Breast epithelium (tissue), 4 donors: ENCODE results near the gene PALLD. TPM values are rescaled to one million over a fixed set of nuclear protein-coding genes. Genes with fewer than 3 reads are reported as not detected.

ENCODE experiments used
- DNase-seq, 2 donors: peaks; one replicate each; pipeline ENCODE4 v3.0.0-alpha.2; 2019; ENCODE audit warnings: low spot score in 2 of 2
- H3K27ac ChIP-seq, 2 donors: fragments of 200-600 bp; sonication (generic) in 1 of 2; one replicate each; pipeline ENCODE4 v1.5.1; 2016 to 2019; ENCODE audit warnings: mild to moderate bottlenecking in 1 of 2
- H3K27me3 ChIP-seq, 2 donors: fragments of 200-600 bp; sonication (generic) in 1 of 2; one replicate each; pipeline versions ENCODE4 v1.5.1 to v1.6.0; 2017 to 2019; ENCODE audit warnings: control low read depth in 1 of 2, mild to moderate bottlenecking in 1 of 2
- H3K36me3 ChIP-seq: fragments of 200-600 bp; one replicate; pipeline ENCODE4 v1.5.1; 2019
- H3K4me1 ChIP-seq, 2 donors: fragments of 200-600 bp; sonication (generic); one replicate each; pipeline ENCODE4 v1.5.1; 2016 to 2019; ENCODE audit warnings: control low read depth in 1 of 2
- H3K4me3 ChIP-seq, 3 donors: fragments of 200-600 bp; sonication (generic); 1 replicate in 2 of 3; 2 replicates in 1 of 3; pipeline ENCODE4 v1.5.1; 2016 to 2019; ENCODE audit warnings: mild to moderate bottlenecking in 3 of 3, moderate library complexity in 2 of 3
- H3K9me3 ChIP-seq, 2 donors: fragments of 200-600 bp; sonication (generic) in 1 of 2; one replicate each; pipeline ENCODE4 v1.5.1; 2016 to 2019; ENCODE audit warnings: control low read depth in 1 of 2
- POLR2A ChIP-seq: fragments of 450-650 bp; IDR thresholded peaks from one replicate; pipeline ENCODE4 v1.6.1; 2016; ENCODE audit warnings: antibody characterized with exemption, mild to moderate bottlenecking, moderate library complexity
- POLR2AphosphoS5 ChIP-seq, 3 donors: sonication (generic); formaldehyde crosslinking; IDR thresholded peaks; one replicate each; pipeline ENCODE4 v1.6.1; 2017; ENCODE audit warnings: antibody characterized with exemption in 3 of 3
- intact Hi-C: fragments of 100-400 bp; cut with DNase I; formaldehyde crosslinking; loops from one replicate; pipeline ENCODE4 v1.15.1; 2023; ENCODE audit warnings: low total_unique reads
- total RNA-seq, 3 donors: library from RNA; depleted of rRNA; stranded (reverse); fragments of >200 nt; gene quantifications; one replicate each; pipeline ENCODE4 v1.1.0, GENCODE V29; 2016
- TF ChIP-seq, protein P1 (sequence below), 3 donors: fragments of 450-650 bp; IDR thresholded peaks; one replicate each; pipeline ENCODE4 v1.5.1; 2016 to 2017; ENCODE audit warnings: antibody characterized with exemption in 3 of 3, mild to moderate bottlenecking in 3 of 3, moderate library complexity in 3 of 3

Gene PALLD
- total RNA-seq, 3 donors from 2014 or later: 96.0 to 186 (median 174) TPM

GRCh38 chr4:168781341-168781740, 284.5 kb downstream of the PALLD start:
- DNase-seq: no peak
- H3K36me3 ChIP-seq: no peaks in the 10 kb centered on the region
- TF ChIP-seq POLR2A (no peak), POLR2AphosphoS5 (IDR thresholded peaks at IDR 0.05) (no peak)
- TF ChIP-seq, protein P1, sequence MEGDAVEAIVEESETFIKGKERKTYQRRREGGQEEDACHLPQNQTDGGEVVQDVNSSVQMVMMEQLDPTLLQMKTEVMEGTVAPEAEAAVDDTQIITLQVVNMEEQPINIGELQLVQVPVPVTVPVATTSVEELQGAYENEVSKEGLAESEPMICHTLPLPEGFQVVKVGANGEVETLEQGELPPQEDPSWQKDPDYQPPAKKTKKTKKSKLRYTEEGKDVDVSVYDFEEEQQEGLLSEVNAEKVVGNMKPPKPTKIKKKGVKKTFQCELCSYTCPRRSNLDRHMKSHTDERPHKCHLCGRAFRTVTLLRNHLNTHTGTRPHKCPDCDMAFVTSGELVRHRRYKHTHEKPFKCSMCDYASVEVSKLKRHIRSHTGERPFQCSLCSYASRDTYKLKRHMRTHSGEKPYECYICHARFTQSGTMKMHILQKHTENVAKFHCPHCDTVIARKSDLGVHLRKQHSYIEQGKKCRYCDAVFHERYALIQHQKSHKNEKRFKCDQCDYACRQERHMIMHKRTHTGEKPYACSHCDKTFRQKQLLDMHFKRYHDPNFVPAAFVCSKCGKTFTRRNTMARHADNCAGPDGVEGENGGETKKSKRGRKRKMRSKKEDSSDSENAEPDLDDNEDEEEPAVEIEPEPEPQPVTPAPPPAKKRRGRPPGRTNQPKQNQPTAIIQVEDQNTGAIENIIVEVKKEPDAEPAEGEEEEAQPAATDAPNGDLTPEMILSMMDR (IDR thresholded peaks at IDR 0.05): no peak
- no peak overlapping the region for H3K4me3 ChIP-seq
- H3K9me3 ChIP-seq: peaks cover 0 to 2% of the 10 kb centered on the region in 2 donors
- H3K27ac ChIP-seq: no peak overlapping the region
- no peaks in the 10 kb centered on the region for H3K4me1 ChIP-seq
- H3K27me3 ChIP-seq: no peaks in the 10 kb centered on the region
- intact Hi-C loops: no loop called here

GRCh38 chr4:168781926-168782325, 285.1 kb downstream of the PALLD start:
- intact Hi-C loops: no loop called here
- H3K9me3 ChIP-seq: no peaks in the 10 kb centered on the region
- H3K36me3 ChIP-seq: no peaks in the 10 kb centered on the region
- H3K4me1 ChIP-seq: no peaks in the 10 kb centered on the region
- H3K4me3 ChIP-seq: no peak overlapping the region
- no peaks in the 10 kb centered on the region for H3K27me3 ChIP-seq
- DNase-seq: no peak
- TF ChIP-seq, protein P1 (IDR thresholded peaks at IDR 0.05): no peak
- TF ChIP-seq POLR2A (no peak), POLR2AphosphoS5 (IDR thresholded peaks at IDR 0.05) (no peak)
- no peak overlapping the region for H3K27ac ChIP-seq

- TF ChIP-seq POLR2AphosphoS5 (IDR thresholded peaks at IDR 0.05): no peak
- TF ChIP-seq, protein P1 (IDR thresholded peaks at IDR 0.05): no peak
- TF ChIP-seq POLR2A: no peak
- Histone ChIP-seq H3K36me3 (no peaks in the 10 kb centered on the region), H3K27ac (no peak overlapping the region), H3K9me3 (no peaks in the 10 kb centered on the region), H3K27me3 (no peaks in the 10 kb centered on the region), H3K4me1 (no peaks in the 10 kb centered on the region), H3K4me3 (no peak overlapping the region)
- intact Hi-C loops: no loop called here
- no peak for DNase-seq
Observed at GRCh38 chr4:168782439-168782838, 285.6 kb downstream of the PALLD start.

DNA sequence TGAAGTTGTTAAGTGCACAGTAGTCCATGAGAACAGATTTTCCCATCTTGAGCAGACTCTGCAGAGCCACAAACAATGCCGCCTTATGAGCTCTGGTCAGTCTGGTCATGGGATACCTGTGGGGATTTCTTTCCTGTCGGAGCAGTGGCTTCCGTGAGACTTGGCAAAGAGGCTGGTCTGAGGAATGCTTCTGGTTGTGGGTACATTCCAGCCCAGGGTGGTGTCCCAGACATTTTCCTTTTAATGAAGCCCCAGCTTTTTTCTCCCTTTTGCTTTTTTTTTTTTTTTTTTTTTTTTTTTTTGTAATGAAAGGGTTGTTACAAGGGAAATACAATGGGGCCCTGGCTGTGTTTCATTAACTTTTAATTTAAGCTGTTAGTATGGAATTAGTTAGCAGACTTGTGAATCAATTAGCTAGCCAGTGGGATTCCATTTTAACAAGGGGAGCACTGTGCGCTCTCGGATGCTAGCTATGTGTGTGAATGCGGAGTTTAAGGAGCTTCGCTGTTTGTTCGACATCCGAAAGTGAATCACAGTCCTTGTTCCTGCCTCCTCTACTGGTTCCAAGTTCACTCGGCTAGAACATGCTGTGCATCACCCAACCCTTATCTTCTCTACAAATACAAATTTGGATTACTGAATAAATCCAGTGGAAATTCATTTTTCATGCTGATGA, 288.1 kb downstream of the PALLD start:
- Histone ChIP-seq H3K4me1 (no peaks in the 10 kb centered on the region), H3K27me3 (no peaks in the 10 kb centered on the region), H3K9me3 (no peaks in the 10 kb centered on the region), H3K36me3 (no peaks in the 10 kb centered on the region), H3K4me3 (peak overlapping the region in 2 of 3 donors; percentile 24 to 41), H3K27ac (peak overlapping the region; percentile 74 to 83)
- intact Hi-C loops: no loop called here
- peak in 1 of 2 donors; percentile 93 for DNase-seq
- TF ChIP-seq POLR2AphosphoS5 (IDR thresholded peaks at IDR 0.05) (peak in 1 of 3 donors; percentile 21), POLR2A (no peak)
- TF ChIP-seq, protein P1 (IDR thresholded peaks at IDR 0.05): no peak

GRCh38 chr4:168787334-168787733, 290.5 kb downstream of the PALLD start:
- TF ChIP-seq POLR2A (no peak), POLR2AphosphoS5 (IDR thresholded peaks at IDR 0.05) (no peak)
- TF ChIP-seq, protein P1 (IDR thresholded peaks at IDR 0.05): no peak
- Histone ChIP-seq H3K9me3 (no peaks in the 10 kb centered on the region), H3K27me3 (no peaks in the 10 kb centered on the region), H3K4me1 (no peaks in the 10 kb centered on the region), H3K4me3 (no peak overlapping the region), H3K27ac (no peak overlapping the region), H3K36me3 (no peaks in the 10 kb centered on the region)
- DNase-seq: no peak
- intact Hi-C loops: no loop called here
